Neural cell (in vitro differentiated cells): ENCODE measurements around the gene KCNK17. TPM values are rescaled to one million over a fixed set of nuclear protein-coding genes. Genes with fewer than 3 reads are reported as not detected.

Experiments used
- H2AFZ ChIP-seq: fragments of 200-600, 300-800 bp; sonication (generic), shearing (Covaris generic); 2 replicates; pipeline ENCODE4 v1.6.0; 2014; ENCODE audit warnings: low read depth, mild to moderate bottlenecking, antibody characterized with exemption, low read length, moderate library complexity
- H3F3A ChIP-seq: fragments of 200-600 bp; shearing (Covaris generic); 2 replicates; pipeline ENCODE4 v1.6.1; 2016; ENCODE audit warnings: mild to moderate bottlenecking, moderate library complexity, mixed read lengths, antibody characterized with exemption, low read length; ENCODE audit not compliant: insufficient read depth, poor library complexity, severe bottlenecking
- H3K27ac ChIP-seq: fragments of 200-600, 300-800 bp; sonication (generic), shearing (Covaris generic); 2 replicates; pipeline ENCODE4 v1.5.1; 2014; ENCODE audit warnings: mild to moderate bottlenecking, low read length, moderate library complexity
- H3K27me3 ChIP-seq: fragments of 300-800, 200-600 bp; sonication (generic), shearing (Covaris generic); 2 replicates; pipeline ENCODE4 v1.6.0; 2014; ENCODE audit warnings: mild to moderate bottlenecking, low read depth, low read length, moderate library complexity; ENCODE audit not compliant: insufficient read depth
- H3K36me3 ChIP-seq: fragments of 300-800, 200-600 bp; sonication (generic), shearing (Covaris generic); 2 replicates; pipeline ENCODE4 v1.5.1; 2014; ENCODE audit warnings: mild to moderate bottlenecking, antibody characterized with exemption, low read length, moderate library complexity; ENCODE audit not compliant: insufficient read depth
- H3K4me2 ChIP-seq: fragments of 300-800, 200-600 bp; sonication (generic), shearing (Covaris generic); 2 replicates; pipeline ENCODE4 v1.6.0; 2014; ENCODE audit warnings: mild to moderate bottlenecking, low read length
- H3K4me3 ChIP-seq: fragments of 300-800, 200-600 bp; sonication (generic), shearing (Covaris generic); 2 replicates; pipeline ENCODE4 v1.5.1; 2014; ENCODE audit warnings: mild to moderate bottlenecking, low read length, moderate library complexity
- H3K79me2 ChIP-seq: fragments of 200-600 bp; shearing (Covaris generic); replicated peaks from 2 replicates; pipeline ENCODE4 v1.6.0; 2014; ENCODE audit warnings: mild to moderate bottlenecking, low read length, moderate library complexity; ENCODE audit not compliant: insufficient read depth
- H3K9ac ChIP-seq: fragments of 300-800, 200-600 bp; sonication (generic), shearing (Covaris generic); 2 replicates; pipeline ENCODE4 v1.6.1; 2016; ENCODE audit warnings: mild to moderate bottlenecking, low read length, mixed read lengths
- H3K9me2 ChIP-seq: fragments of 200-600 bp; shearing (Covaris generic); 2 replicates; pipeline ENCODE4 v1.6.1; 2016; ENCODE audit warnings: mild to moderate bottlenecking, low read length, mixed read lengths; ENCODE audit not compliant: insufficient read depth
- H3K9me3 ChIP-seq: fragments of 200-600, 300-800 bp; sonication (generic), shearing (Covaris generic); 2 replicates; pipeline ENCODE4 v1.6.1; 2016; ENCODE audit warnings: mild to moderate bottlenecking, mixed run types, low read length, moderate library complexity, mixed read lengths
- H4K20me1 ChIP-seq: fragments of 200-600 bp; shearing (Covaris generic); 2 replicates; pipeline ENCODE4 v1.6.1; 2016; ENCODE audit warnings: mild to moderate bottlenecking, mixed run types; ENCODE audit not compliant: insufficient read depth
- EP300 ChIP-seq: fragments of 450-650 bp; conservative IDR thresholded peaks from 2 replicates; pipeline ENCODE4 v1.6.1; 2014; ENCODE audit warnings: antibody characterized with exemption, mild to moderate bottlenecking, moderate library complexity; ENCODE audit not compliant: poor library complexity, severe bottlenecking
- EZH2 ChIP-seq: fragments of 200-600, 300-800 bp; shearing (Covaris generic), sonication (generic); IDR thresholded peaks from 2 replicates; pipeline ENCODE4 v1.6.1; 2014; ENCODE audit warnings: antibody characterized with exemption, low read length, borderline replicate concordance, mild to moderate bottlenecking; ENCODE audit not compliant: insufficient read depth, poor library complexity, severe bottlenecking
- MXI1 ChIP-seq: fragments of 450-650 bp; conservative IDR thresholded peaks from 2 replicates; pipeline ENCODE4 v1.6.1; 2014; ENCODE audit warnings: antibody characterized with exemption, mild to moderate bottlenecking; ENCODE audit not compliant: poor library complexity, severe bottlenecking
- POLR2AphosphoS5 ChIP-seq: IDR thresholded peaks from 2 replicates; pipeline ENCODE4 v1.6.1; 2012
- RAD21 ChIP-seq: fragments of 450-650 bp; conservative IDR thresholded peaks from 2 replicates; pipeline ENCODE4 v1.6.1; 2014; ENCODE audit warnings: antibody characterized with exemption, mild to moderate bottlenecking, moderate library complexity
- SMC3 ChIP-seq: fragments of 450-650 bp; conservative IDR thresholded peaks from 2 replicates; pipeline ENCODE4 v1.6.1; 2014; ENCODE audit warnings: antibody characterized with exemption, mild to moderate bottlenecking, moderate library complexity; ENCODE audit not compliant: poor library complexity
- TAF1 ChIP-seq: IDR thresholded peaks from 2 replicates; pipeline ENCODE4 v1.6.1; 2012; ENCODE audit warnings: low read depth
- polyA plus RNA-seq: library from polyadenylated mRNA; depleted of rRNA; stranded (reverse); fragments of >200 nt; gene quantifications from 2 replicates; pipeline ENCODE4 v1.2.3, GENCODE V29; 2014
- TF ChIP-seq, protein P1 (sequence below): IDR thresholded peaks from 2 replicates; pipeline ENCODE4 v1.6.1; 2012; ENCODE audit warnings: borderline replicate concordance
- TF ChIP-seq, protein P2 (sequence below): fragments of 450-650 bp; IDR thresholded peaks from 2 replicates; pipeline ENCODE4 v1.5.1; 2014; ENCODE audit warnings: antibody characterized with exemption, mild to moderate bottlenecking, moderate library complexity; ENCODE audit not compliant: poor library complexity, severe bottlenecking

KCNK17 gene
- polyA plus RNA-seq, 1 donor from 2014 or later: 0.67 TPM

DNA sequence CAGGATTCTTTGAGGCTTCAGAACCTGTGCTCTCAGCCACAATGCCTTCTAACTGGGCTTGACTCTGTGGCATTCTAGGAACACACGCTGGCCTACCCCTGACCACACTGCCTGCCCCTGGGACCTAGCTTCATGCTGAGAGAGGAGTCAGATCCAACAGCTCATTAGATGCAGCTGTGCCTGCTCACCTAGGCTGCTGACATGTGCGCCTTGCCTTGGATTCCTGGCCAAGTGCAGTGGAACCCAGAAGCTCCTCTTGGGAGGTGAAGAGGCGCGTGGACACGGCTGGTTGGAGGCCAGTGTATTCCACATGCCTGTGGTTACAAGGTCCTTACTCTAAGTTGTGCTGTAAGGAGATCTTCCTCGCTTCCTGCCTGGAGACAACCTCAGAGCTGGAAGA lies 33.0 kb upstream of the KCNK17 start:
- Histone ChIP-seq H3K27ac (no peak overlapping the region), H3K9me2 (no peaks in the 10 kb centered on the region), H2AFZ (no peak overlapping the region), H3K4me3 (no peak overlapping the region), H3K79me2 (no peaks in the 10 kb centered on the region), H4K20me1 (no peaks in the 10 kb centered on the region), H3F3A (no peaks in the 10 kb centered on the region), H3K27me3 (no peaks in the 10 kb centered on the region), H3K9me3 (no peaks in the 10 kb centered on the region), H3K36me3 (no peaks in the 10 kb centered on the region), H3K9ac (no peak overlapping the region), H3K4me2 (no peak overlapping the region)
- TF ChIP-seq EP300: no peak
- TF ChIP-seq RAD21: no peak
- TF ChIP-seq EZH2: no peak
- TF ChIP-seq MXI1: no peak
- TF ChIP-seq POLR2AphosphoS5: no peak
- no peak for TF ChIP-seq SMC3
- TF ChIP-seq, protein P1, sequence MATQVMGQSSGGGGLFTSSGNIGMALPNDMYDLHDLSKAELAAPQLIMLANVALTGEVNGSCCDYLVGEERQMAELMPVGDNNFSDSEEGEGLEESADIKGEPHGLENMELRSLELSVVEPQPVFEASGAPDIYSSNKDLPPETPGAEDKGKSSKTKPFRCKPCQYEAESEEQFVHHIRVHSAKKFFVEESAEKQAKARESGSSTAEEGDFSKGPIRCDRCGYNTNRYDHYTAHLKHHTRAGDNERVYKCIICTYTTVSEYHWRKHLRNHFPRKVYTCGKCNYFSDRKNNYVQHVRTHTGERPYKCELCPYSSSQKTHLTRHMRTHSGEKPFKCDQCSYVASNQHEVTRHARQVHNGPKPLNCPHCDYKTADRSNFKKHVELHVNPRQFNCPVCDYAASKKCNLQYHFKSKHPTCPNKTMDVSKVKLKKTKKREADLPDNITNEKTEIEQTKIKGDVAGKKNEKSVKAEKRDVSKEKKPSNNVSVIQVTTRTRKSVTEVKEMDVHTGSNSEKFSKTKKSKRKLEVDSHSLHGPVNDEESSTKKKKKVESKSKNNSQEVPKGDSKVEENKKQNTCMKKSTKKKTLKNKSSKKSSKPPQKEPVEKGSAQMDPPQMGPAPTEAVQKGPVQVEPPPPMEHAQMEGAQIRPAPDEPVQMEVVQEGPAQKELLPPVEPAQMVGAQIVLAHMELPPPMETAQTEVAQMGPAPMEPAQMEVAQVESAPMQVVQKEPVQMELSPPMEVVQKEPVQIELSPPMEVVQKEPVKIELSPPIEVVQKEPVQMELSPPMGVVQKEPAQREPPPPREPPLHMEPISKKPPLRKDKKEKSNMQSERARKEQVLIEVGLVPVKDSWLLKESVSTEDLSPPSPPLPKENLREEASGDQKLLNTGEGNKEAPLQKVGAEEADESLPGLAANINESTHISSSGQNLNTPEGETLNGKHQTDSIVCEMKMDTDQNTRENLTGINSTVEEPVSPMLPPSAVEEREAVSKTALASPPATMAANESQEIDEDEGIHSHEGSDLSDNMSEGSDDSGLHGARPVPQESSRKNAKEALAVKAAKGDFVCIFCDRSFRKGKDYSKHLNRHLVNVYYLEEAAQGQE: no peak
- TF ChIP-seq TAF1: no peak

DNA sequence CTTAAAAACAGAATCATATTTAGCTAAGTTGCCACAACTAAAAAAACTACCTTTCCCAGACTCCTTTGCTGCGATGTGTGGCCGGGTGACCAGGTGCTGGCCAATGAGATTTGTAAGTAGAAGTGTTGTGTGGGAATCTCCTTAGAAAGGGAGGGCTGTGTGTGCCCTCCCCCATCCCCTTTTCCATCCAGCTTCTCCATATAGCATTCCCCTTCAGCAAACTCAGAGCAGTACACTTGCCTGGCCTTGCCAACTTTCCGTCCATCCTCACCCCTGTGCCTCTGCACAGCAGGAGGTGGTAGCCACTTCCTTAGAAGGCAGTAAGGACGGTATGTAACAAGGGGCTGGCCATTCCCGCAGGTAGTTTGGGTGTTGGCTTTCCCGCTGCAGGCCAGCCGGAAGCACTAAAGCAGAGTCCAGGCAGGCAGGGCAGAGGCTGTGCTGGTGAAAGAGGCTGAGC lies 30.6 kb upstream of the KCNK17 start:
- Histone ChIP-seq H3K79me2 (no peaks in the 10 kb centered on the region), H3K27me3 (no peaks in the 10 kb centered on the region), H2AFZ (no peak overlapping the region), H3K4me2 (no peak overlapping the region), H3F3A (no peaks in the 10 kb centered on the region), H3K9ac (no peak overlapping the region), H4K20me1 (no peaks in the 10 kb centered on the region), H3K36me3 (no peaks in the 10 kb centered on the region), H3K27ac (no peak overlapping the region), H3K4me3 (no peak overlapping the region), H3K9me3 (no peaks in the 10 kb centered on the region), H3K9me2 (no peaks in the 10 kb centered on the region)
- no peak for TF ChIP-seq RAD21
- no peak for TF ChIP-seq EP300
- no peak for TF ChIP-seq POLR2AphosphoS5
- no peak for TF ChIP-seq MXI1
- no peak for TF ChIP-seq TAF1
- TF ChIP-seq, protein P1: no peak
- TF ChIP-seq SMC3: no peak
- TF ChIP-seq EZH2: no peak
- TF ChIP-seq, protein P2, sequence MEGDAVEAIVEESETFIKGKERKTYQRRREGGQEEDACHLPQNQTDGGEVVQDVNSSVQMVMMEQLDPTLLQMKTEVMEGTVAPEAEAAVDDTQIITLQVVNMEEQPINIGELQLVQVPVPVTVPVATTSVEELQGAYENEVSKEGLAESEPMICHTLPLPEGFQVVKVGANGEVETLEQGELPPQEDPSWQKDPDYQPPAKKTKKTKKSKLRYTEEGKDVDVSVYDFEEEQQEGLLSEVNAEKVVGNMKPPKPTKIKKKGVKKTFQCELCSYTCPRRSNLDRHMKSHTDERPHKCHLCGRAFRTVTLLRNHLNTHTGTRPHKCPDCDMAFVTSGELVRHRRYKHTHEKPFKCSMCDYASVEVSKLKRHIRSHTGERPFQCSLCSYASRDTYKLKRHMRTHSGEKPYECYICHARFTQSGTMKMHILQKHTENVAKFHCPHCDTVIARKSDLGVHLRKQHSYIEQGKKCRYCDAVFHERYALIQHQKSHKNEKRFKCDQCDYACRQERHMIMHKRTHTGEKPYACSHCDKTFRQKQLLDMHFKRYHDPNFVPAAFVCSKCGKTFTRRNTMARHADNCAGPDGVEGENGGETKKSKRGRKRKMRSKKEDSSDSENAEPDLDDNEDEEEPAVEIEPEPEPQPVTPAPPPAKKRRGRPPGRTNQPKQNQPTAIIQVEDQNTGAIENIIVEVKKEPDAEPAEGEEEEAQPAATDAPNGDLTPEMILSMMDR: no peak
